HTERT RPE-1 (cell line): Measurements from ENCODE around the gene ALKBH5.

ENCODE experiments used
- in situ Hi-C: fragments of 300-500 bp; cut with MboI; formaldehyde crosslinking; loops from 4 replicates; pipeline ENCODE4 v1.14.3; 2020; ENCODE audit warnings: low sequenced_read_pairs

ALKBH5 gene

DNA sequence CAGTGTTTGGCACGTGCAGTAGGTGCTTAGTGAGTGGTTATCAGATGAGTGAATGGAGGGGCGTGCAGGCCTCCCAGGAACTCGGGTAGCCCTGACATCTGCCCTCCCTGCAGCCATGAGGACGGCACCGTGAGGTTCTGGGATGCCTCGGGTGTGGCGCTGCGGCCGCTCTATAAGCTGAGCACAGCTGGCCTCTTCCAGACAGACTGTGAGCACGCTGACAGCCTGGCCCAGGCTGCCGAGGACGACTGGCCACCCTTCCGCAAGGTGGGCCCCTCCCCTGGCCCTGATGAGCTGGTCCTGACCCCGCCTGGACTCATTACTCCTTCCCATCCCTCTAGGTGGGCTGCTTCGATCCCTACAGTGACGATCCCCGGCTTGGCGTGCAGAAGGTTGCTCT, 52.9 kb downstream of the ALKBH5 start:
- in situ Hi-C loops = no loop called here

DNA sequence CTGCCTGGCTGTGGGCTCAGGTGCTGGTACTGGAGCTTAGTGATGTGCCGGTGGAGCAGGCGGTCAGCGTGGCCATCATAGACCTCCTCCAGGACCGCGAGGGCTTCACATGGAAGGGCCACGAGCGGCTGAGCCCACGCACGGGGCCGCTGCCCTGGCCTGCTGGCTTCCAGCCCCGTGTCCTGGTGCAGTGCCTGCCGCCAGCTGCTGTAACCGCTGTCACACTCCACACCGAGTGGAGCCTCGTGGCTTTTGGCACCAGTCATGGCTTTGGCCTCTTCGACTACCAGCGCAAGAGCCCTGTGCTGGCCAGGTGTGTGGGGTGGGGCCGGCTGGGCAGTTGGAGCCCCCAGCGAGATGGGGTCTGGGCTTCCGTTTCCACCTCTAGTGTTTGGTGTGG, 53.8 kb downstream of the ALKBH5 start:
- in situ Hi-C loops = no loop called here

DNA sequence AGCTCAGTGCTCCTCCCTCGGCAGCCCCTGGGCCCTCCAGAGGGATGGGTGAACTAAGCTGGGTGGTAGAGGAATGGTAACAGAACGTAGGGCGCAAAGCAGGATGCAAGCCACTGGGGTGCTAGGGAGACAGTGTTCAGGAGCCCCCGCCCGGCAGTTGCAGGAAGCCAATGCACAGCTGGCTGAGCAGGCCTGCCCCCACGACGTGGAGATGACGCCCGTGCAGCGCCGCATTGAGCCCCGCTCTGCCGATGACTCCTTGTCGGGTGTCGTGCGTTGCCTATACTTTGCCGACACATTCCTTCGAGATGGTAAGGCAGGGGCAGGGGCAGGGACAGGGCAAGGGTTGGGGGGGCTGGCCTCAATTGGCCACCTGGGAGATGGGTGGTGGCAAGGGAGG, 54.7 kb downstream of the ALKBH5 start:
- in situ Hi-C loops = no loop called here

DNA sequence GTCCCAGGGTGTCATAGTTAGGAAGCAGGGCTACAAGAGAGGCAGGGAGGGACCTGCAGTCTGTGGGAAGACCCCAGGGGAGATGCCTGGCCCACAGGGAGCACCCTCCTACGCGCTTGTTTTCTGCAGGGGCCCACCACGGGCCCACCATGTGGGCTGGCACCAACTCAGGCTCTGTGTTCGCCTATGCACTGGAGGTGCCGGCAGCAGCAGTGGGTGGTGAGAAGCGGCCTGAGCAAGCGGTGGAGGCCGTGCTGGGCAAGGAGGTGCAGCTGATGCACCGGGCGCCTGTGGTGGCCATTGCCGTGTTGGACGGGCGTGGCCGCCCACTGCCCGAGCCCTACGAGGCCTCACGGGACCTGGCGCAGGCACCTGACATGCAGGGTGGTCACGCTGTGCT, 56.8 kb downstream of the ALKBH5 start:
- in situ Hi-C loops = no loop called here

- in situ Hi-C loops = no loop called here
These were observed 57.7 kb downstream of the ALKBH5 start for GRCh38 chr17:18241229-18241871.

GRCh38 chr17:18245038-18245776, 61.6 kb downstream of the ALKBH5 start:
- in situ Hi-C loops = no loop called here

GRCh38 chr17:18246109-18246725, 62.6 kb downstream of the ALKBH5 start:
- in situ Hi-C loops = no loop called here

DNA sequence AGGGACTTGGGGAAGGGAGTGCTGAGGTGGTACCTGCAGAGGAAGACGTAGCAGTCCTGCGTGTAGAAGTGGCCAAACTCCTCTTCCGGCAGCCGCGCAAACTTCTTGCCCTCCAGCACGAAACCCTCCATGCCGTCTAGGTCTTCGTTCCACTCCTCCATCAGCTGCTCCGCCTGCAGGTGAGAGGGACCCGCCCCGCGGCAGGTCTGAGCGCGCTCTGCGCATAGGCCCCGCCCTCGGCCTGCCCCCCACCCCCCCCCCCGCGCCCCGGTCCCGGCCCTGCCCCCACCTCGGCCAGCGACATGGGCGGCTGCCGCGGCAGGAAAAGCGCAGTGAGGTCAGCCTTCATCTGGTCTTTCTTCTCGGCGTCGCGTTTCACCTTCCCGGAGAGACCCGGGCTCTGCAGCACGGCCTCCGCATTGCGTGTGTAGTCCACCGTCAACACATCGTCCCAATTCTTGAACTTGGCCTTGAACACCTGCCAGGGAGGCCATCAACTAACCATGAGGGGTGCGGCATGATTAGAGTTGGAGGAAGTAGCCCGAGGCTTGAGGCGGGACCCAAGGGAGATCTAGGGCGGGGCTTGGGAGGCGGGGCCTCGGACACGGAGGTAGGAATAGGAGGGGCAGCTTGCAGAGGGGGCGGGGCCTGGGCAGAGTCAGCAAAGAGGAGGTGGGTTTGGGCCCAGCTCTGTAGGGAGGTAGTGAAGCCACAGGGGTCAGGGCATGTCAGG, 63.4 kb downstream of the ALKBH5 start:
- in situ Hi-C loops = no loop called here

DNA sequence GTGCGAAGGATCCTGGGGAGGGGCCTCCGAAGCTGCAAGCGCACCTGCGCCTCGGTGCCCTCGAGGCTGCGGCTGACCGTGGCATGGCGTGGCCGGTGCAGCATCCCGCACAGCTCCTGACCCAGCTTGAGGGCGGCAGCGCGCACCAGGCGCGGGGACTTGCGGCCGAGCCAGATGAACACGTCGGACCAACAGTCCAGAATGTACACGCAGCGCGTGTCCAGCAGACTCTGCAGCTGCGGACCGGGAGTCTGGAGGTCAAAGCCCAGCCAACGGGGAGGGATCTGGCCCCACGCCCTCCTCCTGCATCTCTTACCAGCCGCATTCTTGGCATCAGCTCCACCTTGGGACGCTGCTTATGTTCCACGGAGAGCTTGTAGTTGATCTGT, 64.0 kb downstream of the ALKBH5 start:
- in situ Hi-C loops = no loop called here

GRCh38 chr17:18248300-18248731, 64.7 kb downstream of the ALKBH5 start:
- in situ Hi-C loops = no loop called here

DNA sequence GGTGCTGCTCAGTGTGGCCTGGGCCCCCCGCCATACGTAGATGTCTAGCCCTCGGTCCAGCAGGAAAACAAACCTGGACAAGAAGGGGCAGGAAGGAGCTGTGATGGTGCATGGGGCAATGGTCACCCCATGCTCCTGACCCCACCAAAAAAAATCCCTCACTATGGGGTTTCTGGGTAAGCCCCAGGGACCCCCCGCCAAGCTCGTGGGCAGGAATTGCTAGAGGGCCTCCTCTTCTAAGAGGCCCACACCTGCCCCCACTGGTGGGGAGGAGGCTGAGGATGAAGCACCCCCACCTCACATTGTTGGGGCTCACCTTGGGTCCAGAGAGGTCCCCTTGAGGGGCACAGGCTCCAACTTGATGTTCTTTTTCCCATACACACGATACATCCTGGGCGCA, 65.2 kb downstream of the ALKBH5 start:
- in situ Hi-C loops = no loop called here

- in situ Hi-C loops = no loop called here
These were observed 66.6 kb downstream of the ALKBH5 start for GRCh38 chr17:18250259-18250658.

DNA sequence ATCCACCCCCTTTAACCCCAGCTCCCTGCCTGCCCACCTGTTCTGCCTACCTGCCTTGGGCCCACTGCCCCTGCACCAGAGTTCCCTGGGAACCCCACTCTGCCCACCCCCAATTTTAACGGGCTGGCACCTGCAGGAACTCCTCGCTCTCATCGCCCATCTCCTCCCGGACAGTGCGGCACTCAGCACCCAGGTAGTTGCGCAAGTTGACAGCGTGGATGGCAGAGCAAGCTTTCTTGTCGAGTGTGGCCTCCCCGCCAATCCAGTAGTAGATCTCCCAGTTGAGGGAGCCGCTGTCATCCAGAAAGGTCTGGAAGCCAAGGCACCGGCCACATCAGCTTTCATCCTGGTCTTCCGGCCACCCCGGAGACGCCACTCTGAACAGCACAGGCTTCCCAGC, 67.1 kb downstream of the ALKBH5 start:
- in situ Hi-C loops = no loop called here

DNA sequence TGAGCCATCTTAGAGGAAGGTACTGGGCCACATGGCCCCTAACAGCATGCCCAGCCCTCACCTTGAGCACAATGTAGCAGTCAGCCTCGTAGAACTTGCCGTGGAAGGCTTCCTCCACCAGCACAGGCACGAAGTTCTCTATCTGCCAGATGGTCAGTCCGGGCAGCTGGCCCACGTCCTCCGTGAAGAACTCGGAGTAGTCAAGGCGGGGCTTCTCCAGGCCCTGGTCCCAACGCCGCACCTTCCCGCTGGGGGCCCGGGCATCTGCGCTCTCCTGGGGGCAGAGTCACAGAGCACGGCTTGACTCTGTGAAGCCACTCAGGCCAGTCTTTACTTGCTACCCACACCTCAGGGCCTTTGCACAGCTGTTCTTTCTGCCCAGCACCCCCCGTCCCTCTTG, 67.6 kb downstream of the ALKBH5 start:
- in situ Hi-C loops = no loop called here

- in situ Hi-C loops = no loop called here
These were observed 68.5 kb downstream of the ALKBH5 start for GRCh38 chr17:18252160-18252559.

GRCh38 chr17:18253187-18253884, 69.7 kb downstream of the ALKBH5 start:
- in situ Hi-C loops = no loop called here

DNA sequence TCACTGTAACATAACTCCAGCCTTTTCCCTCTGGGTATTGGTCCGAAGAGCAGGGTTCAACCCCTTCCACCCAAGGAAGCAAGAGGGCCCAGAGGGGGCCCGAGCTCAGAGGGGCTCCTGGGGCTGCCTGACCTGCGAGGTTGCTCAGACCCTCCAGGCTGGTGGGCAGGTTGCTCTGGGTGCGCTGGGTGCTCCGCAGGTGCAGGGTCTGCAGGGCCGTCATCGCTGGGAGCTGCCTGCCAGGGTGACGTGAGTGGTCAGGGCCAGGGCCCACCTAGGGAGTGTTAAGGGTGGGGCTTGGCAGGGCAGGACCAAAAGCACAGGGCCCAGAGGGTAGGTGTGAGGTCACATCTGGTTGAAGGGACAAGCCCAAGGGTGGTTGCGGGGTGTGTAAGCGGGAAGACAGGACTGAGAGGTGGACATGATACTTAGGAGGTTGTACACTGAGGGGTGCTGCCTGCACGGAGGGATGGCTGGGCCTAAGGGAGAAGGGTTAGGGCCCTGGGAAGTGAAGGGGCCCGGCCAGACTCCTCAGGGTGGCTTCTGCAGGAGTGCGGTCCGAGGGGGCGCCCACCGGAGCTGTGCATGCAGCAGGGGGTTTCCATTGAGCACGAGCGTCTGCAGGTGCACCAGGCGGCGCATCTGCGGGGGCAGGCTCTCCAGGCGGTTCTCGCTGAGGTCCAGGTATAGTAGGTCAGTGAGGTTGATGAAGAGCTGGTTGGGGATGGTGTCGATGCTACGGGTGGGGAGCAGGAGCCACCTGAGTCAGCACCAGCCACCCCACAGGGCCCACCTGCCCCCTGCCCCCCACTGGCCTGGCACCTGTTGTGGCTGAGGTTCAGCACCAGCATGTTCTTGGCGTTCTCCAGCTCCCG, 70.6 kb downstream of the ALKBH5 start:
- in situ Hi-C loops = no loop called here

- in situ Hi-C loops = no loop called here
These were observed 71.4 kb downstream of the ALKBH5 start for GRCh38 chr17:18254888-18255649.

DNA sequence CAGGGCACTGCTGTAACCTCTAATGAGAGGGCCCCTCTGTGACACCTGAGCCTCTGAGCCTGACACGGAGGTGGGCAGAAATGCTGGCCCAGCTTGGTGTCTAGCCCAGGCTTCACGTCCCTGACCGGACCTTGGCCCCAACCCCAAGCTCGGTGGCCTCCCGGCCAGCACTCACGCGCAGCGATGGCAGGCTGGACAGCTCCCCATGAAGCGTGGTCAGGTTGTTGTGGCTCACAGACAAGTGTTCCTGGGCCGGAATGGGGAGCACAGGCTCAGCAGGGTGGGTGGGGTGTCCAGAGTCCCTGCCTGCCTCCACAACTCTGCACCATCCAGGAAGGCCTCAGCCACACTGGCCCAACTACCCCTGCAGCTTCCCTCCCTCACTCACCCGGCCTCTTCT, 72.7 kb downstream of the ALKBH5 start:
- in situ Hi-C loops = no loop called here
